Measurements from ENCODE around the gene SMAD6.

DNA sequence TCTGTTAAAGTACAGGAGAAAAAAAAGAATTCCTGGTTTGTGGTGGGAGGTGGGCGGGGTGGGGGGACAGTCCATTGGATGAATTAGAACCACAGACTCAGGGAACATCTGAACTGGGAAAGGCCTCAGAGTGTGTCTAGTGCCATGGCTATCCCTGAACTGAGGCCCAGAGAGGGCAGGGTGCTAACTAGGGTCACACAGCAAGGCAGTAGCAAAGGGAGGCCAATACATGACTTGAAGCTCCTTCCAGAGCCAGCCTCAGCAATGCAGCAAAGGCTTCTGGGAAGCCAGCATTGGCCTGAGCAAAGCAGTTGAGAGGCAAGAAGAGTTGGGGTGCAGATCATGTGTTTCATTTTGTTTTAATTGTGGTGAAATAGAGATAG is 85.4 kb downstream of the SMAD6 start:
- TF ChIP-seq POLR2A (IDR thresholded peaks at IDR 0.05), result no peak
- no peak for TF ChIP-seq CTCF (IDR thresholded peaks at IDR 0.05)
